ENCODE data around the gene KIF18B.

Gene KIF18B

GRCh38 chr17:44967026-44967906 lies 19.7 kb upstream of the KIF18B start:
- POLR2A ChIA-PET = no interaction called here
- DNase-seq (ENCODE audit: extremely low spot score) = no peak
- CTCF ChIA-PET = no interaction called here
- TF ChIP-seq ELF4 (IDR thresholded peaks at IDR 0.05) = no peak
- TF ChIP-seq PKNOX1 (IDR thresholded peaks at IDR 0.05) = no peak
- TF ChIP-seq L3MBTL2 (conservative IDR thresholded peaks at IDR 0.05) = no peak
- TF ChIP-seq SUZ12 (IDR thresholded peaks at IDR 0.05) = no peak
- no peak for TF ChIP-seq SP1 (IDR thresholded peaks at IDR 0.05)
- no peak for TF ChIP-seq ZNF384 (IDR thresholded peaks at IDR 0.05)
- no peak for TF ChIP-seq LEF1 (IDR thresholded peaks at IDR 0.05; ENCODE audit: borderline replicate concordance)
- TF ChIP-seq TARDBP (IDR thresholded peaks at IDR 0.05) = no peak
- TF ChIP-seq FOXA1 (IDR thresholded peaks at IDR 0.05) = no peak
- no peak for TF ChIP-seq NFRKB (IDR thresholded peaks at IDR 0.05)
- no peak for TF ChIP-seq FOXK2 (IDR thresholded peaks at IDR 0.05)
- TF ChIP-seq BHLHE40 (IDR thresholded peaks at IDR 0.05; ENCODE audit: borderline replicate concordance) = no peak

- TF ChIP-seq HDGF (IDR thresholded peaks at IDR 0.05; ENCODE audit: borderline replicate concordance) (no peak), PKNOX1 (IDR thresholded peaks at IDR 0.05) (no peak), NFRKB (IDR thresholded peaks at IDR 0.05) (no peak), FOXA1 (IDR thresholded peaks at IDR 0.05) (no peak)
- POLR2A ChIA-PET = no interaction called here
- no peak for DNase-seq (ENCODE audit: extremely low spot score)
- CTCF ChIA-PET = no interaction called here
These were observed 18.9 kb upstream of the KIF18B start for GRCh38 chr17:44966348-44967025.

GRCh38 chr17:44965481-44966234 lies 18.1 kb upstream of the KIF18B start:
- TF ChIP-seq BHLHE40 (IDR thresholded peaks at IDR 0.05; ENCODE audit: borderline replicate concordance) (no peak), ELF4 (IDR thresholded peaks at IDR 0.05) (no peak), SP1 (IDR thresholded peaks at IDR 0.05) (no peak), L3MBTL2 (conservative IDR thresholded peaks at IDR 0.05) (no peak), FOXA1 (IDR thresholded peaks at IDR 0.05) (no peak), CTBP1 (IDR thresholded peaks at IDR 0.05; ENCODE audit: borderline replicate concordance) (no peak), FOXK2 (IDR thresholded peaks at IDR 0.05) (no peak)
- no peak for DNase-seq (ENCODE audit: extremely low spot score)
- POLR2A ChIA-PET = no interaction called here
- CTCF ChIA-PET = no interaction called here

GRCh38 chr17:44961921-44962350 lies 14.4 kb upstream of the KIF18B start:
- CTCF ChIA-PET = interaction anchor here (1.2 to 1.7 kb wide), 3 partner anchors 10 to 60 kb away, joined by 4 to 10 read pairs (median 5); no protein-coding TSS in a partner anchor
- POLR2A ChIA-PET = no interaction called here
- no peak for TF ChIP-seq FOXA1 (IDR thresholded peaks at IDR 0.05)
- TF ChIP-seq ZNF384 (IDR thresholded peaks at IDR 0.05) = no peak
- no peak for TF ChIP-seq ARNT (IDR thresholded peaks at IDR 0.05)
- TF ChIP-seq PKNOX1 (IDR thresholded peaks at IDR 0.05) = no peak
- TF ChIP-seq FOXM1 (IDR thresholded peaks at IDR 0.05; ENCODE audit: borderline replicate concordance) = no peak
- no peak for TF ChIP-seq CTBP1 (IDR thresholded peaks at IDR 0.05; ENCODE audit: borderline replicate concordance)
- no peak for TF ChIP-seq LEF1 (IDR thresholded peaks at IDR 0.05; ENCODE audit: borderline replicate concordance)
- TF ChIP-seq ELF4 (IDR thresholded peaks at IDR 0.05) = no peak
- TF ChIP-seq TARDBP (IDR thresholded peaks at IDR 0.05) = no peak
- no peak for TF ChIP-seq FOXK2 (IDR thresholded peaks at IDR 0.05)
- TF ChIP-seq L3MBTL2 (conservative IDR thresholded peaks at IDR 0.05) = no peak
- TF ChIP-seq SP1 (IDR thresholded peaks at IDR 0.05) = no peak
- TF ChIP-seq HDGF (IDR thresholded peaks at IDR 0.05; ENCODE audit: borderline replicate concordance) = no peak
- no peak for TF ChIP-seq SUZ12 (IDR thresholded peaks at IDR 0.05)
- no peak for TF ChIP-seq NFRKB (IDR thresholded peaks at IDR 0.05)
- TF ChIP-seq BHLHE40 (IDR thresholded peaks at IDR 0.05; ENCODE audit: borderline replicate concordance) = no peak
- peak; percentile 49 for DNase-seq (ENCODE audit: extremely low spot score)

- ChIA-PET POLR2A (interaction anchor here (1.5 kb wide), 1 partner anchor 12 kb away, joined by 4 read pairs; no protein-coding TSS in a partner anchor), CTCF (interaction anchor here (0.7 kb wide), 1 partner anchor 43 kb away, joined by 3 read pairs; no protein-coding TSS in a partner anchor)
- no peak for TF ChIP-seq BHLHE40 (IDR thresholded peaks at IDR 0.05; ENCODE audit: borderline replicate concordance)
- no peak for TF ChIP-seq HDGF (IDR thresholded peaks at IDR 0.05; ENCODE audit: borderline replicate concordance)
- TF ChIP-seq L3MBTL2 (conservative IDR thresholded peaks at IDR 0.05) = no peak
- DNase-seq (ENCODE audit: extremely low spot score) = no peak
These were observed 13.1 kb upstream of the KIF18B start for GRCh38 chr17:44960691-44961090.
